HepG2 (cell line): ENCODE measurements around the gene TLCD3B. TPM values are rescaled to one million over a fixed set of nuclear protein-coding genes. Genes with fewer than 3 reads are reported as not detected.
A peak's percentile ranks its signal among the peaks of the same experiment; 100 is the strongest.

Source experiments
- AGO2 ChIP-seq: fragments of 200-400 bp; formaldehyde crosslinking; optimal IDR thresholded peaks from 2 replicates; pipeline ENCODE3; 2017; ENCODE audit warnings: mild to moderate bottlenecking, low read depth, low read length, moderate library complexity
- ARID2 ChIP-seq: sonication (generic); formaldehyde crosslinking; IDR thresholded peaks from 2 replicates; pipeline ENCODE4 v1.8.1; 2022; ENCODE audit warnings: mild to moderate bottlenecking, missing genetic modification reagents, borderline replicate concordance
- ASH2L ChIP-seq: fragments of 300-600, 200-600 bp; sonication (generic); IDR thresholded peaks from 2 replicates; pipeline ENCODE4 v1.7.0; 2017; ENCODE audit warnings: low read depth, mild to moderate bottlenecking, moderate library complexity, mixed read lengths, low read length; ENCODE audit not compliant: insufficient read length
- MXI1 ChIP-seq: IDR thresholded peaks from 3 replicates; pipeline ENCODE4 v1.6.1; 2012; ENCODE audit warnings: low read depth, low read length, inconsistent platforms, borderline replicate concordance
- NAIF1 ChIP-seq: sonication (generic); formaldehyde crosslinking; IDR thresholded peaks from 2 replicates; pipeline ENCODE4 v1.5.0; 2020; ENCODE audit warnings: mild to moderate bottlenecking, missing genetic modification reagents, borderline replicate concordance
- NFE2 ChIP-seq: sonication (generic); formaldehyde crosslinking; IDR thresholded peaks from 2 replicates; pipeline ENCODE4 v1.4.0; 2020; ENCODE audit warnings: missing genetic modification reagents
- NFE2L2 ChIP-seq: fragments of 150-350 bp; IDR thresholded peaks from 2 replicates; pipeline ENCODE4 v1.6.1; 2014; ENCODE audit warnings: low read length
- POLR2G ChIP-seq: fragments of 200-400 bp; formaldehyde crosslinking; IDR thresholded peaks from 2 replicates; pipeline ENCODE4 v1.6.1; 2018; ENCODE audit warnings: mild to moderate bottlenecking, low read depth, low read length, moderate library complexity
- STAT5B ChIP-seq: sonication (generic); formaldehyde crosslinking; IDR thresholded peaks from 2 replicates; pipeline ENCODE4 v1.4.0; 2020; ENCODE audit warnings: missing genetic modification reagents
- U2AF2 ChIP-seq: fragments of 200-400 bp; formaldehyde crosslinking; IDR thresholded peaks from 2 replicates; pipeline ENCODE4 v1.6.1; 2017; ENCODE audit warnings: low read depth, mild to moderate bottlenecking, low read length
- ZBTB2 ChIP-seq: sonication (generic); formaldehyde crosslinking; IDR thresholded peaks from 2 replicates; pipeline ENCODE4 v1.8.0; 2022; ENCODE audit warnings: low read depth, missing genetic modification reagents
- ZFP41 ChIP-seq: sonication (generic); formaldehyde crosslinking; IDR thresholded peaks from 2 replicates; pipeline ENCODE4 v1.4.0; 2020; ENCODE audit warnings: mild to moderate bottlenecking, missing genetic modification reagents, borderline replicate concordance
- ZMAT3 ChIP-seq: sonication (generic); formaldehyde crosslinking; conservative IDR thresholded peaks from 2 replicates; pipeline ENCODE4 v1.7.0; 2021; ENCODE audit warnings: missing genetic modification reagents
- ZNF205 ChIP-seq: IDR thresholded peaks from 2 replicates; pipeline ENCODE4 v1.6.1; 2018; ENCODE audit warnings: missing biosample characterization, missing genetic modification reagents
- ZNF3 ChIP-seq: IDR thresholded peaks from 2 replicates; pipeline ENCODE4 v1.7.0; 2017; ENCODE audit warnings: inconsistent platforms
- ZNF326 ChIP-seq: sonication (generic); formaldehyde crosslinking; IDR thresholded peaks from 2 replicates; pipeline ENCODE4 v1.4.0; 2020; ENCODE audit warnings: missing genetic modification reagents, borderline replicate concordance
- ZNF329 ChIP-seq: sonication (generic); formaldehyde crosslinking; IDR thresholded peaks from 2 replicates; pipeline ENCODE4 v1.9.0; 2021; ENCODE audit warnings: low read depth, mild to moderate bottlenecking, missing genetic modification reagents
- ZNF530 ChIP-seq: sonication (generic); formaldehyde crosslinking; IDR thresholded peaks from 2 replicates; pipeline ENCODE4 v1.5.0; 2020; ENCODE audit warnings: low read depth, mild to moderate bottlenecking, missing genetic modification reagents
- ZNF75D ChIP-seq: sonication (generic); formaldehyde crosslinking; IDR thresholded peaks from 2 replicates; pipeline ENCODE4 v1.8.1; 2023; ENCODE audit warnings: missing genetic modification reagents, mild to moderate bottlenecking, borderline replicate concordance
- ZNF790 ChIP-seq: sonication (generic); formaldehyde crosslinking; IDR thresholded peaks from 2 replicates; pipeline ENCODE4 v1.8.0; 2022; ENCODE audit warnings: missing genetic modification reagents, mild to moderate bottlenecking, borderline replicate concordance
- ZNF841 ChIP-seq: sonication (generic); formaldehyde crosslinking; IDR thresholded peaks from 2 replicates; pipeline ENCODE4 v1.8.1; 2023; ENCODE audit warnings: missing genetic modification reagents, borderline replicate concordance
- polyA plus RNA-seq, 8 experiments: library from polyadenylated mRNA; depleted of rRNA in 3 of 8; stranded (reverse) in 7 of 8; unstranded in 1 of 8; fragments of >200 nt; fragmentation: Illumina TruSeq in 4 of 8; extraction: Trizol in 4 of 8; gene quantifications; 2 replicates each; pipeline versions ENCODE4 v1.2.1 to v1.2.3, GENCODE V29; 2011 to 2016; ENCODE audit warnings: low read depth in 4 of 8, missing spikeins in 1 of 8, mixed read lengths in 1 of 8; ENCODE audit not compliant: insufficient read depth in 1 of 8
- total RNA-seq, 5 experiments: library from RNA; depleted of rRNA; stranded (reverse); fragments of >200 nt; fragmentation: Illumina TruSeq; extraction: Trizol; gene quantifications; 2 replicates each; pipeline ENCODE4 v1.2.3, GENCODE V29; 2016; ENCODE audit warnings: low read depth in 1 of 5
- TF ChIP-seq, protein P1 (sequence below): sonication (generic); formaldehyde crosslinking; IDR thresholded peaks from 2 replicates; pipeline ENCODE4 v1.5.0; 2020; ENCODE audit warnings: missing genetic modification reagents, mild to moderate bottlenecking, borderline replicate concordance
- TF ChIP-seq, protein P2 (sequence below): sonication (generic); IDR thresholded peaks from 2 replicates; pipeline ENCODE4 v1.6.1; 2016; ENCODE audit warnings: low read depth, borderline replicate concordance
- TF ChIP-seq, protein P3 (sequence below): sonication (generic); formaldehyde crosslinking; IDR thresholded peaks from 2 replicates; pipeline ENCODE4 v1.8.1; 2023; ENCODE audit warnings: missing genetic modification reagents, mild to moderate bottlenecking, borderline replicate concordance

Gene TLCD3B
- total and polyA plus RNA-seq, 2 of the 13 experiments (the other 11 are each of a cell fraction or from before 2014, with no cell fraction given) = not detected

DNA sequence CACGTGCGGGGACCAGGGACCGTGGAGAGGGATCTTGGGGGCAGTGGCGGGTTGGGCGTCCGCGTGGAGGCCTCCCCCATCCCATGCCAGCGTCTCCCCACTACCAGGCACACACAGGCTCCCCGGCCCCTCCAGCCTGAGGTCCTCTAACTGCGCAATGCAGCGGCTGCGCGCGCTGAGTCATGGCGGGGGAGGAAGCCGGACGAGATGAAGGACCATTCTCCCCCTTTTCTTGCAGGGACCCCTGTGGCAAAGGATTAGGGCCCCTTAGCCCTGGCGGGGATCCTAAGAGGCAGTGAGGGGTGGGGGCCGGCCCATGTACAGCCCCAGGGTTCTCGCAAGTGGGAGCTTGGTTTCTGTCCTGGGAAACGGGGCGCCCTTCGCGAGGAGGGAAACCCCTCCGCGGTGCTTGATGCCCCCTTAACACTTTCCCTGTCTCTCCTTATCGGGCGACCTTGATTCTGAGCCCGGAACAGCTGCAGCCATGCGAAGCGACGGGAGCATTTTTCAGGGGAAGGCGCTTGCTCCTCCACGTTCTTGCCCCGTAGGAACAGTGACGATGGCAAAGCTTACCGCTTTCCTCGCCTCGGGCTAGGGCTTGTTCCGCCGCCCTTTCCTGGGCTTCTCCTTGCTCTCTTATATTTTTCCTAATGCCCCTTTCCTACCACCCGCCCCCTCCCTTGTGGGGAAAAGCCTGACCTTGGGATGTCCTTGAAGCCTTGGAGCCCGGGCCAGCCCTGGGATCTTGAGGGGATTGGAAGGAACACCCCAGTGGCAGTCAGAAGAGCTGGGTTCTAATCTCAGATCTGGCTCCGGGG is 35.1 kb upstream of the TLCD3B start (continued):
- TF ChIP-seq ZBTB2 (CRISPR knock-in tag) (peak; percentile 61; the same call in 1 of the 2 replicates), ZNF530 (0 out of 2 replicates have a peak, but pooled peaks have one; percentile 27), ZNF205 (CRISPR knock-in tag) (0 out of 2 replicates have a peak, but pooled peaks have one; percentile 1), MXI1 (peak; percentile 8; the same call in 1 of the 3 replicates), AGO2 (peak; percentile 89), STAT5B (0 out of 2 replicates have a peak, but pooled peaks have one; percentile 0), NFE2L2 (peak; percentile 37; the same call in 1 of the 2 replicates), ZNF326 (CRISPR knock-in tag) (no peak), ZNF790 (CRISPR knock-in tag) (peak; percentile 82), ASH2L (peak; percentile 25), ZNF75D (peak; percentile 80; the same call in 1 of the 2 replicates), NFE2 (peak; percentile 24; the same call in 1 of the 2 replicates), ZNF841 (0 out of 2 replicates have a peak, but pooled peaks have one; percentile 67), ZNF3 (CRISPR knock-in tag) (0 out of 2 replicates have a peak, but pooled peaks have one; percentile 3), ZMAT3 (CRISPR knock-in tag) (no peak; the same call in 1 of the 2 replicates), ARID2 (CRISPR knock-in tag) (no peak), NAIF1 (no peak), POLR2G (peak; percentile 23; the same call in 1 of the 2 replicates), ZNF329 (CRISPR knock-in tag) (no peak), U2AF2 (0 out of 2 replicates have a peak, but pooled peaks have one; percentile 11), ZFP41 (CRISPR knock-in tag) (0 out of 2 replicates have a peak, but pooled peaks have one; percentile 44)
- TF ChIP-seq, protein P1, sequence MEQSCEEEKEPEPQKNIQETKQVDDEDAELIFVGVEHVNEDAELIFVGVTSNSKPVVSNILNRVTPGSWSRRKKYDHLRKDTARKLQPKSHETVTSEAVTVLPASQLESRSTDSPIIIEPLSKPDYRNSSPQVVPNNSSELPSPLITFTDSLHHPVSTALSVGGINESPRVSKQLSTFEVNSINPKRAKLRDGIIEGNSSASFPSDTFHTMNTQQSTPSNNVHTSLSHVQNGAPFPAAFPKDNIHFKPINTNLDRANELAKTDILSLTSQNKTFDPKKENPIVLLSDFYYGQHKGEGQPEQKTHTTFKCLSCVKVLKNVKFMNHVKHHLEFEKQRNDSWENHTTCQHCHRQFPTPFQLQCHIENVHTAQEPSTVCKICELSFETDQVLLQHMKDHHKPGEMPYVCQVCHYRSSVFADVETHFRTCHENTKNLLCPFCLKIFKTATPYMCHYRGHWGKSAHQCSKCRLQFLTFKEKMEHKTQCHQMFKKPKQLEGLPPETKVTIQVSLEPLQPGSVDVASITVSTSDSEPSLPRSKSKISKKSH = no peak; the same call in 1 of the 2 replicates
- TF ChIP-seq, protein P2, sequence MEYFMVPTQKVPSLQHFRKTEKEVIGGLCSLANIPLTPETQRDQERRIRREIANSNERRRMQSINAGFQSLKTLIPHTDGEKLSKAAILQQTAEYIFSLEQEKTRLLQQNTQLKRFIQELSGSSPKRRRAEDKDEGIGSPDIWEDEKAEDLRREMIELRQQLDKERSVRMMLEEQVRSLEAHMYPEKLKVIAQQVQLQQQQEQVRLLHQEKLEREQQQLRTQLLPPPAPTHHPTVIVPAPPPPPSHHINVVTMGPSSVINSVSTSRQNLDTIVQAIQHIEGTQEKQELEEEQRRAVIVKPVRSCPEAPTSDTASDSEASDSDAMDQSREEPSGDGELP = 0 out of 2 replicates have a peak, but pooled peaks have one; percentile 3
- TF ChIP-seq, protein P3, sequence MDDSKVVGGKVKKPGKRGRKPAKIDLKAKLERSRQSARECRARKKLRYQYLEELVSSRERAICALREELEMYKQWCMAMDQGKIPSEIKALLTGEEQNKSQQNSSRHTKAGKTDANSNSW (CRISPR knock-in tag) = peak; percentile 36; the same call in 1 of the 2 replicates
